OCI-LY3 (cell line): ENCODE data around the gene RDH5.

ENCODE experiments used
- H2AFZ ChIP-seq: fragments of 200-600, 300-600 bp; shearing (Covaris generic); 2 replicates; pipeline ENCODE4 v1.6.0; 2014; ENCODE audit warnings: antibody characterized with exemption, low read depth, low read length
- H3K27ac ChIP-seq: fragments of 200-600, 300-600 bp; sonication (generic); 2 replicates; pipeline ENCODE4 v1.5.1; 2014; ENCODE audit warnings: mild to moderate bottlenecking, low read length, moderate library complexity, mixed read lengths
- H3K27me3 ChIP-seq: fragments of 200-600, 300-600 bp; sonication (generic); 2 replicates; pipeline ENCODE4 v1.6.1; 2014; ENCODE audit warnings: low read depth, low read length, mixed read lengths
- H3K36me3 ChIP-seq: fragments of 200-600, 300-600 bp; sonication (generic); replicated peaks from 2 replicates; pipeline ENCODE3; 2014; ENCODE audit warnings: low read depth, low read length, mixed read lengths
- H3K4me1 ChIP-seq: fragments of 300-600, 200-600 bp; sonication (generic); 2 replicates; pipeline ENCODE4 v1.6.1; 2014; ENCODE audit warnings: low read length, mixed read lengths
- H3K4me2 ChIP-seq: fragments of 200-600, 300-600 bp; sonication (generic); 2 replicates; pipeline ENCODE4 v1.6.1; 2014; ENCODE audit warnings: low read length, mixed read lengths
- H3K4me3 ChIP-seq: fragments of 300-600, 200-600 bp; sonication (generic); 2 replicates; pipeline ENCODE4 v1.5.1; 2014; ENCODE audit warnings: antibody characterized with exemption, mild to moderate bottlenecking, low read length, moderate library complexity
- H3K79me2 ChIP-seq: fragments of 300-600, 200-600 bp; shearing (Covaris generic); 2 replicates; pipeline ENCODE4 v1.6.1; 2014; ENCODE audit warnings: mild to moderate bottlenecking, low read length, mixed read lengths
- H3K9ac ChIP-seq: fragments of 300-600, 200-600 bp; shearing (Covaris generic); 2 replicates; pipeline ENCODE4 v1.6.0; 2014; ENCODE audit warnings: mild to moderate bottlenecking, low read length, moderate library complexity
- H3K9me3 ChIP-seq: fragments of 200-600, 300-600 bp; shearing (Covaris generic); 2 replicates; pipeline ENCODE4 v1.6.1; 2014; ENCODE audit warnings: low read length, mixed read lengths; ENCODE audit not compliant: insufficient read depth
- H4K20me1 ChIP-seq: fragments of 200-600, 300-600 bp; sonication (generic); 2 replicates; pipeline ENCODE4 v1.6.1; 2016; ENCODE audit warnings: low read length, mixed read lengths; ENCODE audit not compliant: insufficient read depth
- EZH2phosphoT487 ChIP-seq: fragments of 200-600 bp; shearing (Covaris generic); IDR thresholded peaks from 2 replicates; pipeline ENCODE4 v1.6.1; 2018; ENCODE audit warnings: antibody characterized with exemption, mixed run types, low read depth
- TF ChIP-seq, protein P1 (sequence below): fragments of 200-600, 300-600 bp; sonication (generic); IDR thresholded peaks from 2 replicates; pipeline ENCODE4 v1.5.1; 2014; ENCODE audit warnings: antibody characterized with exemption, low read length, low read depth

The RDH5 gene

DNA sequence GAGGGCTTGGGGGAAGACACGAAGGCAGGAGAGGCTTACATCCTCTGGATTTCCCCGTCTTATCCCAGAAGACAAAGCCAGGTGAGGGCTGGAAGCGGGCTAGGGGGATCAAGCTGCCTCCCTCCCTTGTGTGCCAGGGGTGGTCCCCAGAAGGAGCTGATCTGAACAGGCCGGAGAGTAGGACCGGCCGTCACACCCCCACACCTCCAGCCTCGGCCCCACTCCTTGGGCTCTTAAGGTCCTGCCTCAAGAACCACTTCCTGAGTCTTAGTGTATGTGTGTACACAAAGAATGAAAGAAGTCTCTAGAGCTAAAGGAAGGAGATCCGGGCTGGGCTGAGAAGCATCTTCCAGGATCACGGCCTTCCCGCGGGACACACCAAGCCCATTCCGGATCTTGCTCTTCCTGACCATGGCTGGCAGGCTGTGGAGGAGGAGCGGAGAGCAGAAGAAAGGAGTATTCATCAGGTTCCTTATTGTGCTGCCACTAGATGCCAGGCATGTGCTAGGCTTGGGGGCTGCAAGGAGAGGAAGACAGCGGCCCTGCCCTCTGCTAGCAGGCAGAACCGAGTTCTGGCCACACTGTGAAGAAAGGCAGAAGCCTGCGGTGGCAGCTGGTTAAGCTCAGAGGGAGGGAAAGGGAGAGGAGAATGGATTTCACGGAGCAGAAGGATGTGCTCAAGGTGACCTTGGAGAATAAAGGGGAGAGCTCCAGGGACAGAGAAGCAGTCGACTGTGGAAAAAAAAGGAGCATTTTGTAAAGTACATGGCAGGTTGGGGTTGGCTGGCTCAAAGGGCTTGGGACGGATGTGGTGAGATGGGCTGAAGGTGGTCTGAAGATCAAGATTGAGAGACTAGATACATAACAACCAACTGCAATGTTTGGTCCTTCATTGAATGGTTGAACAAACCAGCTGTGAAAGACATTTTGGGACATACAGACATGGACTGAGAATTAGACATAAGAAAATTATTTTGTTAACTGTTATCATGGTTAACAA lies 9.9 kb downstream of the RDH5 start:
- Histone ChIP-seq H3K4me2 (peak overlapping the region; percentile 93), H3K79me2 (peaks cover 13% of the 10 kb centered on the region), H3K9me3 (no peaks in the 10 kb centered on the region), H3K27ac (no peak overlapping the region), H3K36me3 (no peaks in the 10 kb centered on the region), H4K20me1 (no peaks in the 10 kb centered on the region), H3K4me3 (peak overlapping the region; percentile 87), H3K4me1 (peaks cover 15% of the 10 kb centered on the region), H3K9ac (peak overlapping the region; percentile 88), H2AFZ (no peak overlapping the region; the same call in 1 of the 2 replicates), H3K27me3 (no peaks in the 10 kb centered on the region)
- no peak for TF ChIP-seq EZH2phosphoT487
- TF ChIP-seq, protein P1, sequence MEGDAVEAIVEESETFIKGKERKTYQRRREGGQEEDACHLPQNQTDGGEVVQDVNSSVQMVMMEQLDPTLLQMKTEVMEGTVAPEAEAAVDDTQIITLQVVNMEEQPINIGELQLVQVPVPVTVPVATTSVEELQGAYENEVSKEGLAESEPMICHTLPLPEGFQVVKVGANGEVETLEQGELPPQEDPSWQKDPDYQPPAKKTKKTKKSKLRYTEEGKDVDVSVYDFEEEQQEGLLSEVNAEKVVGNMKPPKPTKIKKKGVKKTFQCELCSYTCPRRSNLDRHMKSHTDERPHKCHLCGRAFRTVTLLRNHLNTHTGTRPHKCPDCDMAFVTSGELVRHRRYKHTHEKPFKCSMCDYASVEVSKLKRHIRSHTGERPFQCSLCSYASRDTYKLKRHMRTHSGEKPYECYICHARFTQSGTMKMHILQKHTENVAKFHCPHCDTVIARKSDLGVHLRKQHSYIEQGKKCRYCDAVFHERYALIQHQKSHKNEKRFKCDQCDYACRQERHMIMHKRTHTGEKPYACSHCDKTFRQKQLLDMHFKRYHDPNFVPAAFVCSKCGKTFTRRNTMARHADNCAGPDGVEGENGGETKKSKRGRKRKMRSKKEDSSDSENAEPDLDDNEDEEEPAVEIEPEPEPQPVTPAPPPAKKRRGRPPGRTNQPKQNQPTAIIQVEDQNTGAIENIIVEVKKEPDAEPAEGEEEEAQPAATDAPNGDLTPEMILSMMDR, result peak; percentile 7; the same call in 1 of the 2 replicates

DNA sequence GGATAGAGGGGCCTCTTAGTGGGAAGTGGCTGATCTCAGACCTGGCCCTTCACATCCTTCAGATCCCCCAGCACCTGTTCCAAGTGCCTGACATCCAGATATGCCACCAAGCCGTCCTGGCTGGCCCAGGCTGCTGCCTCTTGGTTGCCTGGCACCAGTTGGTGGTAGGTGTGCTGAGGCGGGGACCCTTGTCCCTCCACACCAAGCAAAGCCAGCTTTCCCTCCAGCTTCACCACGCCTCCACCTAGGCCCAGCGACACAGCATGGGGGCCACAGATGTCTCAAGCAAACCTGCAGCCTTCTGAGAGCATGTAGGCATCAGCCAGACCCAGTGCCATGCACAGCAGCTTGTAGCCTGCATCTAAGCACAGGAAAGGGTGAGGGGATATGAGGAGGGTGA lies 12.1 kb downstream of the RDH5 start:
- Histone ChIP-seq H3K27me3 (no peaks in the 10 kb centered on the region), H3K4me1 (peaks cover 14% of the 10 kb centered on the region), H4K20me1 (no peaks in the 10 kb centered on the region), H3K36me3 (no peaks in the 10 kb centered on the region), H3K4me3 (no peak overlapping the region), H3K9me3 (no peaks in the 10 kb centered on the region), H3K4me2 (no peak overlapping the region), H3K27ac (no peak overlapping the region), H3K9ac (no peak overlapping the region), H3K79me2 (peaks cover 10% of the 10 kb centered on the region), H2AFZ (no peak overlapping the region)
- TF ChIP-seq EZH2phosphoT487, result no peak
- TF ChIP-seq, protein P1, result no peak

DNA sequence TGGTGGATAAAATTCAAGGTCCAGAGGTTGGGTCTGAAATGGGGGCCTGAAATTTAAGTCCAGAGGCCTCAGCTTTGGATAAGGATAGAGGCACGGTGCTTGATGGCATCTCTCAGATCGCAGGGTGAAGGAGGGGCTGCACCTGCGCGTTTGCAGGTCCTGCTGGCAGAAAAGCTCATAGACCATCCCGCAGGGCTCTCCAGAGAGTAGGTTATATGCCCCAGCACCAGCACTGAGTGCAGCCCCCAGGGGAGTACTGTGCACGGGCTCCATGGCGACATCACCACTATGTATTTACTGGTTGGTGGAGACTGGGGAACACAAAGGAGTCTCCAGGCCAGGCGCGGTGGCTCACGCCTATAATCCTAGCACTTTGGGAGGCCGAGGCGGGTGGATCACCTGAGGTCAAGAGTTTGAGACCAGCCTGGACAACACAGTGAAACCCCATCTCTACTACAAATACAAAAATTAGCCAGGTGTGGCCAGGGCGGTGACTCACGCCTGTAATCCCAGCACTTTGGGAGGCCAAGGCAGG lies 12.9 kb downstream of the RDH5 start:
- TF ChIP-seq, protein P1, result no peak
- no peak for TF ChIP-seq EZH2phosphoT487
- Histone ChIP-seq H3K4me1 (peaks cover 14% of the 10 kb centered on the region; the same call in 1 of the 2 replicates), H3K4me2 (no peak overlapping the region), H3K9ac (no peak overlapping the region), H3K9me3 (no peaks in the 10 kb centered on the region), H3K4me3 (no peak overlapping the region), H3K27ac (no peak overlapping the region), H3K79me2 (peaks cover 2% of the 10 kb centered on the region), H4K20me1 (no peaks in the 10 kb centered on the region), H3K36me3 (no peaks in the 10 kb centered on the region), H2AFZ (no peak overlapping the region), H3K27me3 (no peaks in the 10 kb centered on the region)

DNA sequence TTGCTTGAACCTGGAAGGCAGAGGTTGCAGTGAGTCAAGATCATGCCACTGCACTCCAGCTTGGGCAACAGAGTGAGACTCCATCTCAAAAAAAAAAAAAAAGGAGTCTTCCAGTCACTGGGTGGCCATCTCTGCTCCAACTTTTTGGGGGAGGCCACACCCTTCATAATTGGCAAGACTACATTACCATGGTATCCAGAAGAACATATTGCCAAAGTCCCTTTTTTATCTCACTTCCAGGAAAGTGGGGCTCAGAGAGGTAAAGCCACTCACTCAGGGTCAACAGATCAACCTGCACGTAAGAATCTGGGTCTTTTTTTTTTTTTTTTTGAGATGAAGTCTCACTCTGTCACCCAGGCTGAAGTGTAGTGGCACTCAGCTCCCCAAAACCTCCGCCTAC lies 13.7 kb downstream of the RDH5 start:
- peaks cover 14% of the 10 kb centered on the region; the same call in 1 of the 2 replicates for H3K4me1 ChIP-seq
- no peaks in the 10 kb centered on the region for H3K27me3 ChIP-seq
- H3K36me3 ChIP-seq, result no peaks in the 10 kb centered on the region
- no peaks in the 10 kb centered on the region for H3K9me3 ChIP-seq
- no peak overlapping the region for H3K27ac ChIP-seq
- no peak overlapping the region for H3K4me3 ChIP-seq
- H3K79me2 ChIP-seq, result no peaks in the 10 kb centered on the region
- H3K9ac ChIP-seq, result no peak overlapping the region
- TF ChIP-seq EZH2phosphoT487, result no peak
- TF ChIP-seq, protein P1, result no peak
- H2AFZ ChIP-seq, result no peak overlapping the region
- no peaks in the 10 kb centered on the region for H4K20me1 ChIP-seq
- no peak overlapping the region for H3K4me2 ChIP-seq
